GM12878 (cell line): ENCODE data around the gene TSEN34.

ENCODE experiments used
- CREB1 ChIP-seq: IDR thresholded peaks from 2 replicates; pipeline ENCODE4 v1.6.1; 2012; ENCODE audit warnings: low read depth, mild to moderate bottlenecking, inconsistent platforms
- LARP7 ChIP-seq: fragments of 450-650 bp; IDR thresholded peaks from 2 replicates; pipeline ENCODE4 v1.6.1; 2017; ENCODE audit warnings: mild to moderate bottlenecking
- POLR2AphosphoS5 ChIP-seq: IDR thresholded peaks from 2 replicates; pipeline ENCODE4 v1.6.1; 2011; ENCODE audit warnings: mild to moderate bottlenecking, low read length, inconsistent platforms
- RB1 ChIP-seq: fragments of 450-650 bp; formaldehyde crosslinking; IDR thresholded peaks from 2 replicates; pipeline ENCODE4 v1.6.1; 2017; ENCODE audit warnings: mild to moderate bottlenecking, borderline replicate concordance
- SMARCA5 ChIP-seq: fragments of 450-650 bp; IDR thresholded peaks from 2 replicates; pipeline ENCODE4 v1.6.1; 2017; ENCODE audit warnings: mild to moderate bottlenecking
- TF ChIP-seq, protein P1 (sequence below): fragments of 450-650 bp; IDR thresholded peaks from 2 replicates; pipeline ENCODE4 v1.6.1; 2016; ENCODE audit warnings: mild to moderate bottlenecking, moderate library complexity, borderline replicate concordance
- TF ChIP-seq, protein P2 (sequence below): fragments of 450-650 bp; IDR thresholded peaks from 2 replicates; pipeline ENCODE4 v1.6.1; 2017; ENCODE audit warnings: mild to moderate bottlenecking, low read depth, inconsistent platforms; ENCODE audit not compliant: poor library complexity, severe bottlenecking
- TF ChIP-seq, protein P3 (sequence below), 3 experiments: IDR thresholded peaks in 2 of 3; conservative IDR thresholded peaks in 1 of 3; 2 replicates each; pipeline ENCODE4 v1.5.1; 2011; ENCODE audit warnings: low read depth in 3 of 3, low read length in 3 of 3, mild to moderate bottlenecking in 3 of 3, control low read depth in 2 of 3, moderate library complexity in 2 of 3, inconsistent platforms in 1 of 3, mixed read lengths in 1 of 3; ENCODE audit not compliant: control insufficient read depth in 2 of 3, insufficient read depth in 1 of 3; ENCODE audit errors: extremely low read depth in 1 of 3
- TF ChIP-seq, protein P4 (sequence below): IDR thresholded peaks from 2 replicates; pipeline ENCODE4 v1.6.1; 2012; ENCODE audit warnings: low read depth, low read length, improper control_type of control experiment

DNA sequence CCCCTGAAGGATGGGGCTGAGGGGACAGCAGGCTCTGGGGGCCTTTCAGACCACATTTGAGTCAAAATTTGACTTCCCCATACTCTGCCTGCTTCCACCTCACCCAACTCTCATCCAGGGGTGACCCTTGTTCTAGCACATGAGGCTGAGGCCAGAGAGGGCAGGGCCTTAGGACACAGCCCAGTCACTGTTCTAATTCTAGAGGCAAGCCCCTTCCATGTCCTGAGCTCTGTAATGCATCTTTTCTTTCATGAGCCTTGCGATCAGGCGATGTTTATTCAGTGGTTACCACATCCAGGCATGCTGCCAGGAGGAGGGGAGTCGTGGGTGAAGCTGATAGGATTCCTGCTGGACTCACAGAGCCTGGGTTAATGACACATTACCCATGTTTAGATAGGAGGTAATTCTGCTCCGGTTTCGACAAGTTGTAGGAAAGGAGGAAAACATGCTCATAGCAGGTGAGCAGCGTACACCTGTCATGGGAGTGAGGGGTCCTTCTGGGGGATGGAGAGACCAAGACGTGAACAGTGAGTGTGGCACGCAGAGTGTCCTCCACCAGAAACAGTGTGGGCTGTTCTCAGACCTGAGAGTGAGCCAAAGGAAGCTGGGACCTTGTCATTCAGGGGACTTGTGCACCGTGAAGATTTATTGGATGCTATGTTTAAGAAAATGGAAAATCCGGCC is 18.8 kb downstream of the TSEN34 start:
- no peak for TF ChIP-seq POLR2AphosphoS5
- no peak for TF ChIP-seq RB1
- TF ChIP-seq, protein P1, sequence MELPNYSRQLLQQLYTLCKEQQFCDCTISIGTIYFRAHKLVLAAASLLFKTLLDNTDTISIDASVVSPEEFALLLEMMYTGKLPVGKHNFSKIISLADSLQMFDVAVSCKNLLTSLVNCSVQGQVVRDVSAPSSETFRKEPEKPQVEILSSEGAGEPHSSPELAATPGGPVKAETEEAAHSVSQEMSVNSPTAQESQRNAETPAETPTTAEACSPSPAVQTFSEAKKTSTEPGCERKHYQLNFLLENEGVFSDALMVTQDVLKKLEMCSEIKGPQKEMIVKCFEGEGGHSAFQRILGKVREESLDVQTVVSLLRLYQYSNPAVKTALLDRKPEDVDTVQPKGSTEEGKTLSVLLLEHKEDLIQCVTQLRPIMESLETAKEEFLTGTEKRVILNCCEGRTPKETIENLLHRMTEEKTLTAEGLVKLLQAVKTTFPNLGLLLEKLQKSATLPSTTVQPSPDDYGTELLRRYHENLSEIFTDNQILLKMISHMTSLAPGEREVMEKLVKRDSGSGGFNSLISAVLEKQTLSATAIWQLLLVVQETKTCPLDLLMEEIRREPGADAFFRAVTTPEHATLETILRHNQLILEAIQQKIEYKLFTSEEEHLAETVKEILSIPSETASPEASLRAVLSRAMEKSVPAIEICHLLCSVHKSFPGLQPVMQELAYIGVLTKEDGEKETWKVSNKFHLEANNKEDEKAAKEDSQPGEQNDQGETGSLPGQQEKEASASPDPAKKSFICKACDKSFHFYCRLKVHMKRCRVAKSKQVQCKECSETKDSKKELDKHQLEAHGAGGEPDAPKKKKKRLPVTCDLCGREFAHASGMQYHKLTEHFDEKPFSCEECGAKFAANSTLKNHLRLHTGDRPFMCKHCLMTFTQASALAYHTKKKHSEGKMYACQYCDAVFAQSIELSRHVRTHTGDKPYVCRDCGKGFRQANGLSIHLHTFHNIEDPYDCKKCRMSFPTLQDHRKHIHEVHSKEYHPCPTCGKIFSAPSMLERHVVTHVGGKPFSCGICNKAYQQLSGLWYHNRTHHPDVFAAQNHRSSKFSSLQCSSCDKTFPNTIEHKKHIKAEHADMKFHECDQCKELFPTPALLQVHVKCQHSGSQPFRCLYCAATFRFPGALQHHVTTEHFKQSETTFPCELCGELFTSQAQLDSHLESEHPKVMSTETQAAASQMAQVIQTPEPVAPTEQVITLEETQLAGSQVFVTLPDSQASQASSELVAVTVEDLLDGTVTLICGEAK, result no peak
- TF ChIP-seq, protein P2, sequence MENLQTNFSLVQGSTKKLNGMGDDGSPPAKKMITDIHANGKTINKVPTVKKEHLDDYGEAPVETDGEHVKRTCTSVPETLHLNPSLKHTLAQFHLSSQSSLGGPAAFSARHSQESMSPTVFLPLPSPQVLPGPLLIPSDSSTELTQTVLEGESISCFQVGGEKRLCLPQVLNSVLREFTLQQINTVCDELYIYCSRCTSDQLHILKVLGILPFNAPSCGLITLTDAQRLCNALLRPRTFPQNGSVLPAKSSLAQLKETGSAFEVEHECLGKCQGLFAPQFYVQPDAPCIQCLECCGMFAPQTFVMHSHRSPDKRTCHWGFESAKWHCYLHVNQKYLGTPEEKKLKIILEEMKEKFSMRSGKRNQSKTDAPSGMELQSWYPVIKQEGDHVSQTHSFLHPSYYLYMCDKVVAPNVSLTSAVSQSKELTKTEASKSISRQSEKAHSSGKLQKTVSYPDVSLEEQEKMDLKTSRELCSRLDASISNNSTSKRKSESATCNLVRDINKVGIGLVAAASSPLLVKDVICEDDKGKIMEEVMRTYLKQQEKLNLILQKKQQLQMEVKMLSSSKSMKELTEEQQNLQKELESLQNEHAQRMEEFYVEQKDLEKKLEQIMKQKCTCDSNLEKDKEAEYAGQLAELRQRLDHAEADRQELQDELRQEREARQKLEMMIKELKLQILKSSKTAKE, result no peak
- TF ChIP-seq LARP7, result no peak
- TF ChIP-seq, protein P3, sequence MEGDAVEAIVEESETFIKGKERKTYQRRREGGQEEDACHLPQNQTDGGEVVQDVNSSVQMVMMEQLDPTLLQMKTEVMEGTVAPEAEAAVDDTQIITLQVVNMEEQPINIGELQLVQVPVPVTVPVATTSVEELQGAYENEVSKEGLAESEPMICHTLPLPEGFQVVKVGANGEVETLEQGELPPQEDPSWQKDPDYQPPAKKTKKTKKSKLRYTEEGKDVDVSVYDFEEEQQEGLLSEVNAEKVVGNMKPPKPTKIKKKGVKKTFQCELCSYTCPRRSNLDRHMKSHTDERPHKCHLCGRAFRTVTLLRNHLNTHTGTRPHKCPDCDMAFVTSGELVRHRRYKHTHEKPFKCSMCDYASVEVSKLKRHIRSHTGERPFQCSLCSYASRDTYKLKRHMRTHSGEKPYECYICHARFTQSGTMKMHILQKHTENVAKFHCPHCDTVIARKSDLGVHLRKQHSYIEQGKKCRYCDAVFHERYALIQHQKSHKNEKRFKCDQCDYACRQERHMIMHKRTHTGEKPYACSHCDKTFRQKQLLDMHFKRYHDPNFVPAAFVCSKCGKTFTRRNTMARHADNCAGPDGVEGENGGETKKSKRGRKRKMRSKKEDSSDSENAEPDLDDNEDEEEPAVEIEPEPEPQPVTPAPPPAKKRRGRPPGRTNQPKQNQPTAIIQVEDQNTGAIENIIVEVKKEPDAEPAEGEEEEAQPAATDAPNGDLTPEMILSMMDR (IDR thresholded peaks at IDR 0.05 in 2 of 3, conservative IDR thresholded peaks at IDR 0.05 in 1 of 3; ENCODE audit: control insufficient read depth in 2 of 3, extremely low read depth in 1 of 3, insufficient read depth in 1 of 3, low read depth in 3 of 3, low read length in 3 of 3), result no peak
- TF ChIP-seq, protein P4, sequence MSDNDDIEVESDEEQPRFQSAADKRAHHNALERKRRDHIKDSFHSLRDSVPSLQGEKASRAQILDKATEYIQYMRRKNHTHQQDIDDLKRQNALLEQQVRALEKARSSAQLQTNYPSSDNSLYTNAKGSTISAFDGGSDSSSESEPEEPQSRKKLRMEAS, result no peak
- no peak for TF ChIP-seq CREB1
- TF ChIP-seq SMARCA5, result no peak
